Left lobe of liver (tissue), 2 donors: ENCODE measurements around the gene TPCN2. TPM values are rescaled to one million over a fixed set of nuclear protein-coding genes. Genes with fewer than 3 reads are reported as not detected.

Experiments
- ATAC-seq: fragments of 200-7000 bp; cut with Tn5 transposase; one replicate; pipeline ENCODE4 v1.9.1; 2020; ENCODE audit warnings: mild to moderate bottlenecking, moderate library complexity
- DNase-seq: peaks from one replicate; pipeline ENCODE4 v3.0.0-alpha.2; 2020; ENCODE audit warnings: low spot score
- total RNA-seq: library from RNA; stranded (reverse); gene quantifications from one replicate; pipeline ENCODE4 v1.2.1, GENCODE V29; 2021
- donor health status: DM: no; HTN: no; CAD: no; lungs with moderate emphysema.
- donor health status: DM: no; HTN: yes; CAD: no.

The TPCN2 gene
- total RNA-seq, 1 donor from 2014 or later: 35.0 TPM

DNA sequence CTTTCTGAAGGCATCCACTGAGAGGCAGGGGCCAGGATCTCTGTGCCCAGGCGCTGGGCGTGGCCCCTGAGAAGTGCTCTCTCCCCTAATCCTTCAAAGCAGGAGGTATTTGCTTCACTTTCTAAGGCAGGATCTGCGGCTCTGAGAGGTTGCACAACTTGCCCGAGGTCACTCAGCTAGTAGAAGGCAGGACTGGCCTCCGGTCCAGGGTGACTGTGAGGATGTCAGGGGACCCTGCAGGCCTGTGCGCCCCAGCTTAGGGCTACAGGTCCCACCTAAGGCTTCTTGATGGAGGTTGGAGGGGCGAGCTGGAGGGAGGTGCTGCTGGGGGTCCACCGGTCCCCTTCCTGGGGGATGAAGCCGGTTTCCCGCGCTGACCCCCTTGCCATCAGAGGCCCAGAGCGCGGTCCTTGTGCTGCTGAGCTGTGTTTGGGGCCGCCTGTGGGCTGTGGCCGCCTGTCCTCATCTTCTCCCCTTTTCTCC is 108.0 kb downstream of the TPCN2 start:
- DNase-seq (no peak), ATAC-seq (peak; percentile 48)

DNA sequence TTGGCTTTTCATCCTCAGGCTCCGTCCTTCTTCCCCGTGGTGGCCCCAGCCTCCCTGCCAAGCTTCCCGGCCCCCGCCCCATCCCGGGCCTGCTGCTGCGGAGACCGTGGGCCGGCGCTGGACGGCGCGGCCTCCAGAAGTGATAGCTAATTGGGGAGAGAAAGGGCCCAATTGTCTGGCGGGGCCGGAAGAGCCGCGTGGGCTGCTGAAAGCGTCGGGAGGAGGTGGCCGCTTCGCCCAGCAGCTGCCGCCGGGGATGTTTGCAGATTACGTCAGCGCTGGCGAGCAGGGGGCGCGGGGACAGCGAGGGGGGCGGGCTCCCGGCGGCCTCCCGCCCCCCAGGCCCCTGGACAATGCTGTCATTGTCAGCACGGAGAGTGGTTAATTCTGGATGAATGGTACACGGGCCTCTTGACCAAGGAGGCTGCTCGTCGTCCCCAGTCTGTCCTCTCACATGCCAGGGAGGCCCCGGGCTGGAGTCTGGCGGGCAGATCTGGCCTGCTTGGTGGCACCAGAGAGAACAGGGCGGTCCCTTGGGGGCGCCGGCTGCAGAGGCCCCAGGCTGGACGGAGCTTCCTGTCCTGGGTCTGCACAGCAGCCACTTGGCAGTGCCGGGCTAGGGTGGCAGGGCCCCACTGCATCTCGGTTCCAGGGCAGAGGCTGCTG is 108.6 kb downstream of the TPCN2 start:
- peak; percentile 30 for ATAC-seq
- DNase-seq: no peak

DNA sequence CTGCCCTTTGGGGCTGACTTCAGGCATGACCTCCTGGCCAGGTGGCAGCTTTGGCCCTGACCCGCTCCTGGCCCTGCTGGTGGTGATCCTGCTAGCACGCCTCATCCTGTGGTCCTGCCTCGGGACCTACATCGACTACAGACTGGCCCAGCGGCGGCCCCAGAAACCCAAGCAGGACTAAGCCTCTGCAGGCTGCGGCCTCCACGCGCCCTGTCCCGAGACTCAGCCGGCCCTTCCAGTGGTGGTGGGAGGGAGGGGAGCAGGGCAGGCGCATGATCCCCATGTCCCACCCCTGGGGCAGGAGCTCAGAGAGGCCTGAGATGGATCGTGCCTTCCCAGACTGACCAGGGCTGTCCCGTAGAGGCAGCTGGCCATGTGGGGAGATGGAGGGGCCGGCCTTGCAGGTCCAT is 109.1 kb downstream of the TPCN2 start:
- ATAC-seq: no peak

DNA sequence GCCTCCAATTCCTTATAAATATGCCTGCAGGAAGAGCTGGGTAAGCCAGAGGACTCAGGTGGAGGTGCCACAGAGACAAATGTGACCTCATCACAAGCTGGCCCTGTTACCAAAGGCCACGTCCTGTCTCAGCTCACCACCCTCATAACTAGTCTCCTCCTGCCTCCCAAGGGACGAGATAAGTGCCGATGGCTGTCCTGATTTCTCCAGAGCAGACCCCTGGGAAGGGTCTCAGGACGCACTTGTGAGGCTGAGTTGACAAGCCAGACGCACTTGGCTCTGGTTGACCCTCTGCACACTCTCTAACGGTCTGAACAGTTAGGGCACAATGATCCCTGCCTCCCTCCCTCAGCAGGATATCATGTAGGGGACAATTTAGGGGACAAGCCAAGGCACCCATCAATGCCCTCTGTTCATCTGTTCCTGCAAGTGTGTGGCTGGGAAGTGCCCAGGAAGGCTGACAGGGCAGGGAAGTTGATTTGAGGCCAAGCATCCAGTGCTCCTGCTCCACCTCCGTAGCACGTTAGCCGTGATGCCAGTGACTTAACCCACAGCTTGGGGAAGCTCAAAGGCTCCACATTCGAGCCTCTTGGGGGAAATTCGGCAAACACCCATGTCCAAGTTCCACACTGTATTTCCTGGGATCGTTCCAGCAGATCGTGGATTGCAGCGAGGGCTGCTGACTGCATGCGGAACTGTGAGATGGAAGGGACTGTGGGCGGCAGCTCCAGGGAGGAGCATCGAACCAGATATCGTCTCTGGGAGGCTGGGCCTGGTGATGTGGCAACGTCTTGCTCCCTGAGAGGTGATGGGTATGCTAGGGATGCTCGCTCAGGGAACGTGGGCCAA is 109.8 kb downstream of the TPCN2 start:
- no peak for ATAC-seq
- DNase-seq: no peak

More for the DNA sequence above, 109.1 kb downstream of the TPCN2 start:
- no peak for DNase-seq

DNA sequence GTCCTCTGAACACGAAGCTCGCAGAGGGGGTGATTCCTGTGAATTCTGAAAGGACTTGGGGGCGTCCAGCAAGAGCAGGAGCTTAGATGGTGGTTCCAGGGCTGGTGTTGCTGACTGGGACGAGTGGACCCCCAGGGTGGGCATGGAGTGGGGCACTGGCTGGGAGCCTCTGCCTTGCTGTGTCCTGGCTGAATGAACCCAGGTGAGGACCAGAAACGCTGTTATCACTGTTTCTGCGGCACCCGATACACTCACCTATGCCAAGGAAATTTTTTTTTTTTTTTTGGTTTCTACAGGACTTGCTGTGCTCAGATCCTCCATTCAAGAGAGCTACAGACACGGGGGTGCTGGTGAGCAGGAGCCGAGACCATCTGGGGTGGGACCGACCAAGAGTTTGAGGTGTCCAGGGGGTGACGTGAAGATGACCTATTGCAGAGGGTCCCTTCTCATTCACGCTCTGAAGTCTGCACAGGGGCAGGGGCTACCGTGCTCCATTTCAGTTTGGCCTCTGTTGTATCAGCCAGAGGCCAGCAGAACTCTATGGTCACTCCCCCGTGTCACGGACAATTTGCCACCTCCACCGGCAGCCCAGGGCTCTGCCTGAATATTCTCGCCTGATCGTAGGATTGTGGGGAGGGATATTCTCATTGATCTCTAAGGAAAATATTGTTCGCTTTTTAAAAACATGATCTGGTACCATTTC is 110.6 kb downstream of the TPCN2 start:
- ATAC-seq (no peak), DNase-seq (no peak)

DNA sequence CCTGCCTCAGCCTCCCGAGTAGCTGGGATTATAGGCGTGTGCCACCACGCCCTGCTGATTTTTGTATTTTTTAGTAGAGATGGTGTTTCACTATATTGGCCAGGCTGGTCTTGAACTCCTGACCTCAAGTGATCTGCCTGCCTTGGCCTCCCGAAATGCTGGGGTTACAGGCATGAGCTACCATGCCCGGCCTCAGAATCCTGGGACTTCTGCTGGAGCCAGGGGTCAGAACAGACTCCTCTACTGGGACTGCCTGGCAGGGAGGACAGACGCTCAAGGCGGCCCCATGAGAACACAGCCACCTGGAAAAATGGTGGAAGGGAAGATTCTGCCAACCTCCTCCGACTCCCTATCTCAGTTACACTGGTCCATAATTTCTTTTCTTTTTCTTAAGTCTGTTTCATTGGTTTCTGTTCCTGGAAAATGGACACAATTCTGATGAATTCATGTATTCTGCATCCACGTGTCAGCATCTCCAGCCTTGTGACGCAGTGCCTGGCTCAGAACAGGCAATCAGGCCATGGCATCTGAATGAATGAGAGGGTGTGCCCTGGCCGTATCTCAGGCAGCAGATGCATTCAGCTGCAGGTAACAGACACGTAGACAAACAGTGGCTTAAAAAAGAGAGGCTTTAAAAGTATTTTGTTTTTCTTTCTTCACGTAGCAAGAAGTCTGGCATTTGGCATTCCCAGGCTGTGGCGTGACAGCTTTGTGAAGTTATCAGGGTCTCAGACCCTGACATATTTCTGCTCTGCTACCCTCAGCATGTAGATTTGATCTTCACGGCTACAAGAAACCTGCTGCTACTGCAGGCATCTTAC is 111.8 kb downstream of the TPCN2 start:
- ATAC-seq: no peak
- no peak for DNase-seq

DNA sequence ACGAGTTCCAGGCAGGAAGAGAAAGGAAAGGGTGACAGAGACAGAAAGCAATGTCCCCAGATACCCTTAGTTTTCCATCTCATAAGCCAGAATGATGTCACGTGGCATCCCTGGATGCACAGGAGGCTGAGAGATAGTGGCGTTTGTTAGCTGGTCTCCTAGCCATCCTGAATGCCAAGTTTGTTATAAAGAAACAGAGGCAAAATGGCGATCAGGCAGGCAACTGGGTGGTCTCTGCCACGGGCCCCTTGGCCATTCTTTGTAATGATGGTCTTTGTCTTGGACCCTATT is 112.3 kb downstream of the TPCN2 start:
- DNase-seq (no peak), ATAC-seq (no peak)

DNA sequence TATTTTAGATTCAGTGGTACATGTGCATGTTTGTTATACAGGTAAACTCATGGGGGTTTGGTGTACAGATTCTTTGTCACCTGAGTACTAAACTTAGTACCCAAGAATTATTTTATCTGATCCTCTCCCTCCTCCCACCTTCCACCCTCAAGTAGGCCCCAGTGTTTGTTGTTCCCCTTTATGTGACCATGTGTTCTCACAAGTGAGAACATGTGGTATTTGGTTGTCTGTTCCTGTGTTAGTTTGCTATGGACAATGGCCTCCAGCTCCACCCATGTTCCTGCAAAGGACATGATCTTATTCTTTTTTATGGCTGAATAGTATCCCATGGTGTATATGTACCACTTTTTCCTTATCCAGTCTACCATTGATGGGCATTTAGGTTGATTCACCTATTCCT is 113.8 kb downstream of the TPCN2 start:
- no peak for ATAC-seq
- no peak for DNase-seq

DNA sequence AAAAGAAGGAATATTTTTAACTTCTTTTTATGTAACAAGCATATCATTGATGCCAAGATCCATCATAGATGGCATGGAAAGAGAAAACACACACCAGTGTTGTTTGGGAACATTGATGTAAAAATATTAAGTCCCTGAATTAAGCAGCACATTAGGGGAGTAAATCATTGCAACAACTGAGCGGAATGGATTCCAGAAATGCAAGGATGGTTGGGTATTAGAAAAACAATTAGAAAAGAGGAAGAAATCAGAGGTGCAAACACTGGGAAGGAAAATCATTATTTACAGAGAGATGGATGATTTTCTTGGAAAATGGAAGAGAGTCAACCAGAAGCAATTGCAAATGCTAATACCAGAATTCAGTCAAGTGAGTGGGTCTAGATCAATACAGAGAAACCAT is 115.1 kb downstream of the TPCN2 start:
- DNase-seq (no peak), ATAC-seq (no peak)

DNA sequence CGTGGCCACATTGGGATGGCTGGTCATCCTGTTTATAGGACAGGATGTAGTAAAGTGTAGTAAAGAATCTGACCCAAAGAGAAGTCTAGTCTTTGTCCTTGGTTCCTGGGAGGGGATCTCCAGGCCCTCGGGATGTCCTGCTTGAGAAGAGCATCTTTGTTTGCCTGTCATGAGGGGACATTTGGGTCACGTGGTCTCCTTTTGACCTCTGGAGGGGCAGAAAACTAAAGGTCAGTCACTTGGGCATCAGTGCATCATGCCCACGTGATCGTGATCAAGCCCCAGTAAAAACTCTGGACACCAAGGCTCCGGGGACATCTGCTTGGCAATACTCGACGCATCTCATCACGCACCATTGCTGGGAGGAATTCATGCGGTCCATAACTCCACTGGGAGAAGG is 116.1 kb downstream of the TPCN2 start:
- no peak for DNase-seq
- no peak for ATAC-seq

DNA sequence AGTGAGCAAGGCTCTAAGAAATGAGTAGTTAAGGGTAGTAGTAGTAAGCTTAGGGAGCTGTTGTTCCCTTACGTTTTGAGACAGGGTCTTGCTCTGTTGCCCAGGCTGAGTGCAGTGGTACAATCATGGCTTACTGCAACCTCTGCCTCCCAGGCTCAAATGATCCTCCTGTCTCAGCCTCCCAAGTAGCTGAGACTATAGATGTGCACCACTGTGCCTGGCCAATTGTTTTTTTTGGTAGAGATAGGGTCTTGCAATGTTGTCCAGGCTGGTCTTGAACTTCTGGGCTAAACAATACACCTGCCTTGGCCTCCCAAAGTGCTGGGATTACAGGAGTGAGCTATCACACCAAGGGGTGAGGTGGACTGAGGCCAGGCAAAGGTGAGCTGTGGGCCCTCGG is 117.0 kb downstream of the TPCN2 start:
- no peak for DNase-seq
- no peak for ATAC-seq

DNA sequence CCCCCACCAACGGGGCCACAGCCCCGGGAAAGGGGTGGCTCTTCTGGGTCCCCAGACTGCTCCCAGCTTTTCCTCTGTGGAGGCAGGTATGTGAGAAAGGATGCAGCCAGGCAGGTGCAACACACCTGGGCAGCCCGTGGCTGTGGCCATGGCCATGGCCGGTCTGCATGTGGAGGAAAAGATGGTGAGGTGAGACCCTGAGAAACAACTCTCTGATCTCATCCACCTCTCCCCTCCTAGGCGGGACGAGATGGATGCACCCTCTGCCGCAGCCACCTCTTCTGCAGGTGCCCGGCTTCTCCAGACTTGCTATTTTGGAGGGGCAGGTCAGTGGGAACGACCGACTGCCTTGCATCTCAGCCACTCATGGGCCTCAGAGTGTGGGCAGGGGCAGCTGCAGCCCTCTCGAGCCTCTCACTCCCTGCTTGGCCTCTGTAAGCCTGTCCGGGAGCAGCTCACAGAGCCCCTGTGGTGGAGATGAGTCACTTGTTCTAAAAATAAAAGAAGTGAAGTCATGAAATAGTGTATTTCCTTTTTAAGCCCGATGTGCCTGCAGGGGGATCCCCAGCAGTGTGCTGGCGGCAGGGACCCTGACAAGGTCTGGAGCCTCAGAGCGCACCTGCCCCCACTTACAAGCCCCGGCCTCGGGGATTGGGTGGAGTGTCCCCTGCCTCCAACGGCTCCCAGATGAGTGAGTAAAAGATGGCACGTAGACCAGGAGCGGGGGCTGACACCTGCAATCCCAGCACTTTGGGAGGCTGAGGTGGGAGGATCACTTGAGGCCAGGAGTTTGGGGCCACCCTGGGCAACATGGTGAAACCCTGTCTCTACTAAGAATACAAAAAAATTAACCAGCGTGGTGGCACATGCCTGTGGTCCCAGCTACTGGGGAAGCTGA is 117.7 kb downstream of the TPCN2 start:
- peak; percentile 12 for ATAC-seq
- DNase-seq: no peak

DNA sequence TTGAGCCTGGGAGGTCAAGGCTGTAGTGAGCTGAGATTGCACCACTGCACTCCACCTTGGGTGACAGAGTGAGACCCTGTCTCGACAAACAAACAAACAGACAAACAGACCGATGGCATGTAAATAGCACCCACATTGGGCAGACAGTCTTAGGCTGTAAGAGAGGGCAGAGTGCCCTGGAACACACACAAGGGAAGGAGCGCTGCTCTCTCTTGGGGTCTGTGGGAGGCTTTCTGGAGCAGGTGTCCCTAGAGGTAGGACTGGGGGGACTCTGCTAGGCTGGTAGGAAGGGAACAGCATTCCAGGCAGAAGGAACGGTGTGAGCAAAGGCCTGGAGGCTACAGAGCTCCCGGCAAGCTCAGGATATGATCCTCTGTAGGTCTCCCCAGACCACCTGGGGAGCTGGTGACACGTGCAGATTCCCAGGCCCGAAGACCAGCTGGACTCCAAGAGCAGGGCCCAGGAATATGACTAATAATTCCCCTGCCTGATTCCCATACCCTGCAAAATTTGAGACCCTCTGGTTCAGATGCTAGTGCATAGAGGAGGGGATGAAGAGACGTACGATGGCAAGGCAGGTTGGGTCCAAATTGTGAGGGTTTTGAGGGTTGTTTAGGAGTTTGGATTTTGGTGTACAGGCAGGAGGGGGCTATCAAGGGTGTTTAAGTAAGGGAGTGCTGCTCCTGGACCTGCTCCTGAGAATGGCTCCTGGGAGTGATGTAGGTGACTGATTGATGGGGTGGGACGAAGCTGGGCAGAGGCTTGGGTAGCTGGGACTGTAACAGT is 118.6 kb downstream of the TPCN2 start:
- ATAC-seq (no peak), DNase-seq (no peak)

DNA sequence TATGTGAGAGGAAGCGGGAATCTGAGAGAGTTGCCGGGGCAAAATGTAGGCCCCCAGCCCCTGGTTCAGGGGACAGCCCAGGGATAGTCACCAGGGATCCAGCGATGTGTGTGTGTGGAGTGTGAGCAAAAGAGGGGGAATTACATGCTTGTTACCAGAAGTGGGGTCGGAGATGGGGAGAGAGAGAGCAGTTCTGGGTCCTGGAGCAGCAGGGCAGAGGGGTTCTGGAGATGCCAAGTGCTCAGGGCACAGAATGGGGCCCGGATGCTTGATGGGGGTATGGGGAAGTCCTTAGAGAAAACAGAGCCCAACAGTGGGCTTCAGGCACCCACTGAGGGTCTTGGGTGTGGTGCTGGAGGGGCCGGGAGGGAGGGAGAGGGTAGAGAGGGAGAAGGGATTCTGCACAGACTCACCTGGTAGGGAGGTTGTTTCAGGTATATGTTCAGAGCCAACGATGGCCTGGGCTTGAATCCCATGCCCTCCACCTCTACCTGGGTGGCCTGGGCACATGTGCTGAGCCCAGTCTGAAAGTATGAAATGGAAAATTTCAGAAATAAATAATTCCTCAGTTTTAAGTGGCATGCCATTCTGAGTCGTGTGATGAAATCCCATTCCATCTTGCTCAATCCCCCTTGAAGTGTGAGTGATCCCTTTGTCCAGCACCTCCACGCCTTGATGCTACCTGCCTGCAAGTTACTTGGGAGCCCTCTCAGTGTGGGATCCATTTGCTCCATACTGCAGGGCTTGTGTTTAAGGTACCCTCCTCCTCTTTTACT is 119.4 kb downstream of the TPCN2 start:
- DNase-seq: no peak
- no peak for ATAC-seq

DNA sequence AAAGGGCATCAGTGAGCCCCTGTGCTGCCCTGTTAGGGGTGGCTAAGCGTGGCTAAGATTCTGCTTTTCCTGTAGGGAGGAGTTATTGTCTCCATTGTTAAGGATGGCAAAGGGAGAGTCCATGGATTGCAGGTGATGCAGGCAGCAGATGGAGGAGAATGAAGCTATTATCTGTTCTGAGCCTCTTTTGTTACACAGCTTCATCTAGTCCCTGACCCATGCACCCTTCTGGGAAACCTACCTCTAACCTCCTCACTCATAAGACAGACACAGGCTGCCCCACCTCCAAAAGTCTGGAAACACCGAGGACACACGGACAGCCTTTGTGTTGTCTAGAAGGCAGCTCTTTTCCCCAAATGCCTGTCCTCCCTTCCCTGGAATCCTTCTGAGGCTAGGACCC is 120.7 kb downstream of the TPCN2 start:
- ATAC-seq (no peak), DNase-seq (no peak)

DNA sequence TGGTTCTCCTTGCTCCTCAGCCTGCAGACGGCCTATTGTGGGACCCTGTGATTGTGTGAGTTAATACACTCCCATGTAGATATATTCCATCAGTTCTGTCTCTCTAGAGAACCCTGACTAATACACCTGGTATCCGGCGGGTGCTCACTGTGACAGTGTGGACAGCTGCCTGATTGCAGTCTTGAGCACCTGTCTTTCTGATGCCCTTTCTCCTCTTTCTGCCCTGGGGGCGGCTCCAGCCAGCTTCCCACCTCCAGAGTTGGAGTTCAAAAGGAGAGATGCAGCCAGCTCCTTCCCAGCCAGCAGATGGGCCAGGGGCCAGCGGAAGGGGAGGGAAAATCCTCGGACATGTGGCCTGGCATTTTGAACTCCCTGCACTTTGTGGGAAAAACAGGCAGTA is 122.0 kb downstream of the TPCN2 start:
- DNase-seq: no peak
- no peak for ATAC-seq

DNA sequence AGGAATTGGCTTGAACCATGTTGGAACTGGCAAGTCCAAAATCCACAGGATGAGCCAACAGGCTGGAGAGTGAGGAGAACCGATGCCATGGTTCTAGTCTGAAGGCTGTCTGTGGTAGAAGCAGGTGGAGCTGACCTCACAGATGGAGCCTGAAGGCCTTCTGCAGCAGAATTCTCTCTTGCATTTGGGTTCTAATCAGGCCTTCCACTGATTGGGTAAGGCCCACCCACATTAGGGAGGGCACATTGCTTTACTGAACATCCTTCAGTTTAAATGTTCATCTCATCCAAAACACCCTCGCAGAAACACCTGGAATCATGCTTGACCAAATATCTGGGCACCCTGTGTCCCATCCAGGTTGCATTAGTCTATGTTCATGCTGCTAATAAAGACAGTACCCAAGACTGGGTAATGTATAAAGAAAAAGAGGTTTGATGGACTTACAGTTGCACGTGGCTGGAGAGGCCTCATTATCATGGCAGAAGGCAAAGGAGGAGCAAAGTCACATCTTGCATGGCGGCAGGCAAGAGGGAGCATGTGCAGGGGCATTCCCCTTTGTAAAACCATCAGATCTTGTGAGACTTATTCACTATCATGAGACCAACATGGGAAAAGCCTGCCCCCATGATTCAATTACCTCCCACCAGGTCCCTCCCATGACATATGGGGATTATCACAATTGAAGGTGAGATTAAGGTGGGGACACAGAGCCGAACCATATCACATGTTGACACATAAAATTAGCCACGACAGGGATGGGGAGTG is 122.9 kb downstream of the TPCN2 start:
- DNase-seq: no peak
- ATAC-seq: no peak

DNA sequence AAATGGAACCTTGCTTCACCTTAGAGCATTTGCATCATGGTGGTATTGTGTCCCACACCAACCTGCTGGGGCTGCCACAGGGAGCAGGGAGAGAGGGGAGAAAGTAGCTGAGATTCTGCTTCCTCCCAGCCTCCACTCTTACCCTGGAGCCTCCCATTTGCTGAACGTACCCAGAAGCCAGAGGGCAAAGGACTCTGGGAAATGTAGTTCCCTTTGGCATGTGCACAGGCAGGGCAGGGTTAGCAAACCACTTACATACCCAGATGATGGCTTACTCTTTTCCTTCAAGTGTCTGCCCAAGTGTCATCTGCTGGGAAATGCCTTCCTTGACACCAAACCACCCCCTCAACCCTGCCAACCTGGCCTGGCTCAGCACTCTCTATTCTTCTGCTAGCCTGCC is 123.9 kb downstream of the TPCN2 start:
- no peak for DNase-seq
- ATAC-seq: no peak
